ENCODE data around the gene NUDT7. TPM values are rescaled to one million over a fixed set of nuclear protein-coding genes. Genes with fewer than 3 reads are reported as not detected.
A peak's percentile ranks its signal among the peaks of the same experiment; 100 is the strongest.

NUDT7 gene
- total RNA-seq, 4 donors from 2014 or later = 2.4 to 18.2 (median 8.7) TPM

DNA sequence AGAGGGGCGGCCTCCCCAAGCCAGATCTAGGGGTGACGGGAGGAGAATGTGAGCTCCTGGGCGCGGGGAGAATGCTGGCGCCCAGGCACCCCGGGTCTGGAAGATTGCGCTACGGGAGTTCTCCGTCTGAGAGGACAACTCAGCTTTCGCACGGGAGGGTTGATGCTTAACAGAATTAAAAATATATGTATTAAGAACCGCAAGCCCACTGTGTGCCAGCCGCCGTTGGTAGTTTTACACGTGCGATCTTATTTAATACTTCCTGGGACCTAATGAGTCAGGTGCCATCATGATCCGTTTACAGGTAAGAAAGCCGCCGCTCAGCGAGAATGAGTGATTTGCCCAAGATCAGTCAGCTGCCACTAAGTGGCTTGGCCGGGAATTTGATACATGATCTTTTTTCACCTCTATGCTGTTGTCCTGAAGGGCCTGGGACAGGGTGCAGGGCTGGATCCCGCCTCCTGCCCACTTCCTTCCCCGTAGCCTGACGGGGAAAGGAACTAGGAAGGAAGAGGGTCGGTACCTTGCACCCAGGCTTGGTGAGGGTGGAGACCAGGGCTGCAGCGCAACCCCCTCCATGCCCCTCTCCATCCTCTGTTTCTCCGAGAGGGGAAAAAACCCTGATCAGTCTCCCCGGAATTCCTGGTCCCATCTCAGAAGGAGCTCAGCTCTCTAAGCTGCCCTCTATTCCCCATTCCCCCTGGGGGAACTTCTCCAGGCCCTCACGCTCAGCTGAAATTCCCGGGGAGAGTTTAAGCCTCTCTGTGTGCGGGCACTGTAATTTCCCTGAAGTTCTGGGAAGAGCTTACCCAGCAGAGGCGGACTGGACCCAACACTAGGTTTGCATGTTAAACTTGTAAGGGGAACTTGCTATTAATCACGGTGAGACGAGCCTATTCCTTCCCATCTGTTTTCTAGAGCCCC lies 67.0 kb downstream of the NUDT7 start:
- TF ChIP-seq POLR2A (IDR thresholded peaks at IDR 0.05) (no peak), EP300 (IDR thresholded peaks at IDR 0.05; ENCODE audit: low read depth) (no peak), POLR2AphosphoS5 (IDR thresholded peaks at IDR 0.05) (no peak)
- TF ChIP-seq, protein P1, sequence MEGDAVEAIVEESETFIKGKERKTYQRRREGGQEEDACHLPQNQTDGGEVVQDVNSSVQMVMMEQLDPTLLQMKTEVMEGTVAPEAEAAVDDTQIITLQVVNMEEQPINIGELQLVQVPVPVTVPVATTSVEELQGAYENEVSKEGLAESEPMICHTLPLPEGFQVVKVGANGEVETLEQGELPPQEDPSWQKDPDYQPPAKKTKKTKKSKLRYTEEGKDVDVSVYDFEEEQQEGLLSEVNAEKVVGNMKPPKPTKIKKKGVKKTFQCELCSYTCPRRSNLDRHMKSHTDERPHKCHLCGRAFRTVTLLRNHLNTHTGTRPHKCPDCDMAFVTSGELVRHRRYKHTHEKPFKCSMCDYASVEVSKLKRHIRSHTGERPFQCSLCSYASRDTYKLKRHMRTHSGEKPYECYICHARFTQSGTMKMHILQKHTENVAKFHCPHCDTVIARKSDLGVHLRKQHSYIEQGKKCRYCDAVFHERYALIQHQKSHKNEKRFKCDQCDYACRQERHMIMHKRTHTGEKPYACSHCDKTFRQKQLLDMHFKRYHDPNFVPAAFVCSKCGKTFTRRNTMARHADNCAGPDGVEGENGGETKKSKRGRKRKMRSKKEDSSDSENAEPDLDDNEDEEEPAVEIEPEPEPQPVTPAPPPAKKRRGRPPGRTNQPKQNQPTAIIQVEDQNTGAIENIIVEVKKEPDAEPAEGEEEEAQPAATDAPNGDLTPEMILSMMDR (IDR thresholded peaks at IDR 0.05) = no peak
- intact Hi-C loops (cut with DNase I; ENCODE audit: low total_unique reads) (no loop called here), in situ Hi-C loops (cut with MboI; ENCODE audit: low pct_ligation_motif_present in 1 of 4, low pct_unique_long_range_greater_than_20kb in 1 of 4, low sequenced_read_pairs in 3 of 4) (no loop called here)
- Histone ChIP-seq H3K27ac (no peak overlapping the region), H3K4me3 (peak overlapping the region in 3 of 4 donors; percentile 38 to 58 (median 41)), H3K36me3 (no peaks in the 10 kb centered on the region), H3K9me3 (no peaks in the 10 kb centered on the region), H3K27me3 (peaks cover 63% of the 10 kb centered on the region), H3K4me1 (peaks cover 0 to 17% (median 10%) of the 10 kb centered on the region in 4 donors)
- WGBS, 2 donors (ENCODE audit: low coverage in 1 of 2) = 5 to 11% methylated on average over 4 to 30 of the region's 34 CpGs
- DNase-seq = no peak

DNA sequence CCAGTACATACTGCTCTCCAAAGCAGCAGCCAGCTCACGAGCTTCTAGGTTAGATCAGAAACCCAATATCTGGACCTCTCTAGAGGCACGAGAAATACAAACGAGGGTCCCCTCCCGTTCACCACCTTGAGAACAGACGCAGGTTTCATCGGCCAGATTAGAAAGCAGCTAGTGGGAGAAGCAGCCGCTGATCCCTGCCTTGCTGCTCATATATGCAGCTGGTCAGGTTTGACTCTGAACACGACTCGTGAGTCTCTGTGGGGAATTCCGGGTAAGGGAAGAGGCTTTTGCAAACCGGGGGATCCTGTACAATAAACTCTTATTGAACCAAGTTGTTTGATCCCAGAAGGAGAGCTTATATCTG lies 67.7 kb downstream of the NUDT7 start:
- H3K4me1 ChIP-seq = peaks cover 0 to 17% (median 10%) of the 10 kb centered on the region in 4 donors
- H3K9me3 ChIP-seq = no peaks in the 10 kb centered on the region
- intact Hi-C loops (cut with DNase I; ENCODE audit: low total_unique reads) (no loop called here), in situ Hi-C loops (cut with MboI; ENCODE audit: low pct_ligation_motif_present in 1 of 4, low pct_unique_long_range_greater_than_20kb in 1 of 4, low sequenced_read_pairs in 3 of 4) (no loop called here)
- no peak overlapping the region for H3K4me3 ChIP-seq
- whole genome bisulfite sequencing, 2 donors (ENCODE audit: low coverage in 1 of 2) = 18 to 20% methylated on average over 2 to 11 of the region's 11 CpGs
- peaks cover 66% of the 10 kb centered on the region for H3K27me3 ChIP-seq
- DNase-seq = no peak
- H3K27ac ChIP-seq = no peak overlapping the region
- H3K36me3 ChIP-seq = no peaks in the 10 kb centered on the region
- TF ChIP-seq POLR2AphosphoS5 (IDR thresholded peaks at IDR 0.05) (no peak), POLR2A (IDR thresholded peaks at IDR 0.05) (no peak), EP300 (IDR thresholded peaks at IDR 0.05; ENCODE audit: low read depth) (no peak)
- TF ChIP-seq, protein P1 (IDR thresholded peaks at IDR 0.05) = no peak

DNA sequence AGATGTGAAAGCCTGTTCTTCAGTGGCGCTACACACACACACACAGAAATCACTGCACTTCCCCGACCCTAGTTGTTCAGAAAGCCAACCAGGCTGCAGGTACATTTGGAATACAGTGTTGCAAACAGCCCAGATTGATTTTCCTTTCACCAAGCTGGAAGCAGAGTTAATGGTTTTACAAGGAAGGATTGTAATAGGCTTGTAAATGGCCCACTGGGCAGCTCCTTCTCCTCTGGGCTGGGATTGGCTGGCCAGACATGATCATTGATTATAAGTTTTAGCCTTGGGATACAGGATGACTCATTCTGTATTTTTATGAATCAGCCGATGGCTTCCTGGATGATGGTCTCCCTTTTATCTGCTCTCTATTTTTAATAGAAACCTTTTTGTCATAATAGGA lies 68.6 kb downstream of the NUDT7 start:
- H3K4me3 ChIP-seq = no peak overlapping the region
- H3K27me3 ChIP-seq = peaks cover 62% of the 10 kb centered on the region
- no peak for DNase-seq
- intact Hi-C loops (cut with DNase I; ENCODE audit: low total_unique reads) (no loop called here), in situ Hi-C loops (cut with MboI; ENCODE audit: low pct_ligation_motif_present in 1 of 4, low pct_unique_long_range_greater_than_20kb in 1 of 4, low sequenced_read_pairs in 3 of 4) (no loop called here)
- no peaks in the 10 kb centered on the region for H3K9me3 ChIP-seq
- H3K4me1 ChIP-seq = peaks cover 0 to 17% (median 10%) of the 10 kb centered on the region in 4 donors
- TF ChIP-seq EP300 (IDR thresholded peaks at IDR 0.05; ENCODE audit: low read depth) (no peak), POLR2A (IDR thresholded peaks at IDR 0.05) (no peak)
- TF ChIP-seq, protein P1 (IDR thresholded peaks at IDR 0.05) = no peak
- no peaks in the 10 kb centered on the region for H3K36me3 ChIP-seq
- no peak overlapping the region for H3K27ac ChIP-seq
- WGBS, 2 donors (ENCODE audit: low coverage in 1 of 2) = 69 to 86% methylated on average over 1 to 3 of the region's 3 CpGs

Other genes starting within 250 kb of the NUDT7 start
- gene VAT1L, start 66.0 kb downstream of the NUDT7 start, total RNA-seq = 1 to 10 TPM in 3 of 4 donors, under 1 TPM in 1; 0.80 to 1.4 (median 1.2) TPM

All from transverse colon (tissue), 4 donors.